CD14-positive monocyte (primary cell): ENCODE measurements around the gene NUDCD3. TPM values are rescaled to one million over a fixed set of nuclear protein-coding genes. Genes with fewer than 3 reads are reported as not detected.

Source experiments
- DNase-seq, 3 donors: peaks; one replicate each; pipeline ENCODE4 v3.0.0-alpha.2; 2011 to 2022
- H2AFZ ChIP-seq: 2 replicates; pipeline ENCODE4 v1.6.0; 2012; ENCODE audit warnings: mild to moderate bottlenecking, low read depth, low read length, inconsistent platforms; ENCODE audit not compliant: insufficient read depth, poor library complexity, severe bottlenecking
- H3K27ac ChIP-seq, 2 donors: 1 replicate in 1 of 2; 2 replicates in 1 of 2; pipeline ENCODE4 v1.5.1; 2012 to 2013; ENCODE audit warnings: low read length in 2 of 2, control low read depth in 1 of 2, inconsistent platforms in 1 of 2, low read depth in 1 of 2, mild to moderate bottlenecking in 1 of 2
- H3K27me3 ChIP-seq, 2 donors: one replicate each; pipeline versions ENCODE4 v1.6.0 to v1.6.1; 2011 to 2013; ENCODE audit warnings: low read length in 2 of 2; ENCODE audit not compliant: control insufficient read depth in 2 of 2, insufficient read depth in 2 of 2
- H3K36me3 ChIP-seq, 2 donors: replicated peaks in 1 of 2; 1 replicate in 1 of 2; 2 replicates in 1 of 2; pipeline versions ENCODE4 v1.5.1 to v1.6.1; 2012 to 2013; ENCODE audit warnings: low read length in 2 of 2, control low read depth in 1 of 2, inconsistent platforms in 1 of 2, mild to moderate bottlenecking in 1 of 2; ENCODE audit not compliant: insufficient read depth in 2 of 2, control insufficient read depth in 1 of 2
- H3K4me1 ChIP-seq, 2 donors: 1 replicate in 1 of 2; 2 replicates in 1 of 2; pipeline versions ENCODE4 v1.5.1 to v1.6.1; 2012 to 2013; ENCODE audit warnings: low read length in 2 of 2, control low read depth in 1 of 2, inconsistent platforms in 1 of 2, mild to moderate bottlenecking in 1 of 2, moderate library complexity in 1 of 2; ENCODE audit not compliant: insufficient read depth in 2 of 2, control insufficient read depth in 1 of 2
- H3K4me2 ChIP-seq: replicated peaks from 2 replicates; pipeline ENCODE3; 2012; ENCODE audit warnings: low read length, moderate library complexity, mild to moderate bottlenecking; ENCODE audit not compliant: poor library complexity, severe bottlenecking; ENCODE audit errors: extremely low read depth
- H3K4me3 ChIP-seq, 3 experiments: fragments of 200-600 bp in 1 of 3; sonication (generic) in 1 of 3; replicated peaks in 1 of 3; 1 replicate in 2 of 3; 2 replicates in 1 of 3; pipeline ENCODE4 v1.5.1; 2011 to 2013; ENCODE audit warnings: low read length in 3 of 3, mild to moderate bottlenecking in 3 of 3, control low read depth in 2 of 3, low read depth in 2 of 3, inconsistent platforms in 1 of 3, moderate library complexity in 1 of 3
- H3K79me2 ChIP-seq: 2 replicates; pipeline ENCODE4 v1.6.0; 2012; ENCODE audit warnings: mild to moderate bottlenecking, control low read depth, inconsistent platforms, low read length, moderate library complexity; ENCODE audit not compliant: insufficient read depth
- H3K9ac ChIP-seq: 2 replicates; pipeline ENCODE4 v1.6.0; 2017; ENCODE audit warnings: low read length, mild to moderate bottlenecking; ENCODE audit not compliant: insufficient read depth, poor library complexity, severe bottlenecking
- H3K9me3 ChIP-seq, 2 donors: replicated peaks in 1 of 2; 1 replicate in 1 of 2; 2 replicates in 1 of 2; pipeline versions ENCODE4 v1.5.1 to v1.6.1; 2012 to 2013; ENCODE audit warnings: low read length in 2 of 2, control low read depth in 1 of 2; ENCODE audit not compliant: control insufficient read depth in 1 of 2, insufficient read depth in 1 of 2
- H4K20me1 ChIP-seq: 2 replicates; pipeline ENCODE4 v1.6.0; 2012; ENCODE audit warnings: mild to moderate bottlenecking, low read length, control low read depth, moderate library complexity; ENCODE audit not compliant: insufficient read depth
- H3K27ac Mint-ChIP-seq, 7 donors: one replicate each; pipeline ENCODE4 v1.8.0; 2020; ENCODE audit warnings: mild to moderate bottlenecking in 7 of 7, mixed read lengths in 7 of 7, moderate library complexity in 6 of 7, inconsistent platforms in 2 of 7
- H3K27me3 Mint-ChIP-seq, 3 donors: one replicate each; pipeline ENCODE4 v1.8.0; 2021 to 2022; ENCODE audit warnings: low read depth in 3 of 3, mild to moderate bottlenecking in 3 of 3, mixed read lengths in 3 of 3, moderate library complexity in 3 of 3, inconsistent platforms in 1 of 3
- H3K36me3 Mint-ChIP-seq, 2 donors: one replicate each; pipeline ENCODE4 v1.8.0; 2020; ENCODE audit warnings: mixed read lengths in 2 of 2, inconsistent platforms in 1 of 2, mild to moderate bottlenecking in 1 of 2
- H3K4me1 Mint-ChIP-seq: one replicate; pipeline ENCODE4 v1.8.0; 2020; ENCODE audit warnings: mild to moderate bottlenecking, mixed read lengths
- H3K4me3 Mint-ChIP-seq, 2 donors: one replicate each; pipeline ENCODE4 v1.8.0; 2020; ENCODE audit warnings: mild to moderate bottlenecking in 2 of 2, mixed read lengths in 2 of 2, moderate library complexity in 1 of 2
- H3K9me3 Mint-ChIP-seq, 7 donors: one replicate each; pipeline ENCODE4 v1.8.0; 2020 to 2022; ENCODE audit warnings: mixed read lengths in 7 of 7, mild to moderate bottlenecking in 6 of 7, moderate library complexity in 6 of 7, inconsistent platforms in 2 of 7
- WGBS: methylation state at CpG from one replicate; pipeline ENCODE4 v1.1.5; 2013; ENCODE audit warnings: missing lambda C conversion rate; ENCODE audit not compliant: insufficient coverage; 5-methylcytosine and 5-hydroxymethylcytosine counted together
- intact Hi-C, 2 donors: fragments of 100-400 bp; cut with micrococcal nuclease; formaldehyde crosslinking; loops; one replicate each; pipeline versions ENCODE4 v1.15.0 to v1.15.1; 2023
- polyA plus RNA-seq, 3 donors: library from polyadenylated mRNA; depleted of rRNA in 1 of 3; unstranded in 2 of 3; stranded (reverse) in 1 of 3; fragments of 300-500 nt in 2 of 3; fragments of >200 nt in 1 of 3; fragmentation: Illumina TruSeq in 2 of 3; gene quantifications; 1 replicate in 2 of 3; 2 replicates in 1 of 3; pipeline ENCODE4 v1.2.3, GENCODE V29; 2012 to 2021
- TF ChIP-seq, protein P1 (sequence below): fragments of 200-600 bp; IDR thresholded peaks from one replicate; pipeline ENCODE4 v1.8.0; 2022; ENCODE audit warnings: antibody characterized with exemption, mild to moderate bottlenecking

Gene NUDCD3
- polyA plus RNA-seq, 3 donors, result 13.6 to 26.5 (median 21.6) TPM

- H2AFZ ChIP-seq, result no peak overlapping the region
- Mint-ChIP-seq H3K27me3 (peaks cover 5 to 9% (median 8%) of the 10 kb centered on the region in 3 donors), H3K9me3 (peaks cover 6 to 24% (median 15%) of the 10 kb centered on the region in 7 donors), H3K36me3 (no peaks in the 10 kb centered on the region), H3K27ac (no peak overlapping the region), H3K4me3 (no peak overlapping the region), H3K4me1 (no peaks in the 10 kb centered on the region)
- no peaks in the 10 kb centered on the region for H3K27me3 ChIP-seq
- H3K9ac ChIP-seq, result no peak overlapping the region
- DNase-seq, result no peak
- H3K4me1 ChIP-seq, result no peaks in the 10 kb centered on the region
- H3K4me2 ChIP-seq, result no peak overlapping the region
- H3K9me3 ChIP-seq, result peaks cover 0 to 10% of the 10 kb centered on the region in 2 donors
- H3K36me3 ChIP-seq, result no peaks in the 10 kb centered on the region
- no peaks in the 10 kb centered on the region for H3K79me2 ChIP-seq
- no peaks in the 10 kb centered on the region for H4K20me1 ChIP-seq
- intact Hi-C loops, result no loop called here
- H3K27ac ChIP-seq, result no peak overlapping the region
- TF ChIP-seq, protein P1, sequence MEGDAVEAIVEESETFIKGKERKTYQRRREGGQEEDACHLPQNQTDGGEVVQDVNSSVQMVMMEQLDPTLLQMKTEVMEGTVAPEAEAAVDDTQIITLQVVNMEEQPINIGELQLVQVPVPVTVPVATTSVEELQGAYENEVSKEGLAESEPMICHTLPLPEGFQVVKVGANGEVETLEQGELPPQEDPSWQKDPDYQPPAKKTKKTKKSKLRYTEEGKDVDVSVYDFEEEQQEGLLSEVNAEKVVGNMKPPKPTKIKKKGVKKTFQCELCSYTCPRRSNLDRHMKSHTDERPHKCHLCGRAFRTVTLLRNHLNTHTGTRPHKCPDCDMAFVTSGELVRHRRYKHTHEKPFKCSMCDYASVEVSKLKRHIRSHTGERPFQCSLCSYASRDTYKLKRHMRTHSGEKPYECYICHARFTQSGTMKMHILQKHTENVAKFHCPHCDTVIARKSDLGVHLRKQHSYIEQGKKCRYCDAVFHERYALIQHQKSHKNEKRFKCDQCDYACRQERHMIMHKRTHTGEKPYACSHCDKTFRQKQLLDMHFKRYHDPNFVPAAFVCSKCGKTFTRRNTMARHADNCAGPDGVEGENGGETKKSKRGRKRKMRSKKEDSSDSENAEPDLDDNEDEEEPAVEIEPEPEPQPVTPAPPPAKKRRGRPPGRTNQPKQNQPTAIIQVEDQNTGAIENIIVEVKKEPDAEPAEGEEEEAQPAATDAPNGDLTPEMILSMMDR, result no peak
- no CpG with 5 or more reads among the region's 3 CpGs for WGBS
- H3K4me3 ChIP-seq, result no peak overlapping the region
Observed at GRCh38 chr7:44505595-44505994, 15.1 kb upstream of the NUDCD3 start.

GRCh38 chr7:44498230-44498954 lies 7.9 kb upstream of the NUDCD3 start:
- Mint-ChIP-seq H3K27me3 (peaks cover 7 to 12% (median 8%) of the 10 kb centered on the region in 3 donors), H3K9me3 (peaks cover 0 to 2% (median 0%) of the 10 kb centered on the region in 7 donors), H3K36me3 (no peaks in the 10 kb centered on the region), H3K4me3 (no peak overlapping the region), H3K4me1 (no peaks in the 10 kb centered on the region), H3K27ac (no peak overlapping the region)
- TF ChIP-seq, protein P1, result no peak
- H3K4me2 ChIP-seq, result no peak overlapping the region
- H3K79me2 ChIP-seq, result no peaks in the 10 kb centered on the region
- intact Hi-C loops, result loop anchor here in 1 of 2 donors (10.0 kb wide), 1 partner anchor 1584 kb away; the partner anchor contains the start of gene C7orf25
- no peak overlapping the region for H3K4me3 ChIP-seq
- no peak overlapping the region for H3K27ac ChIP-seq
- H3K36me3 ChIP-seq, result no peaks in the 10 kb centered on the region
- no peaks in the 10 kb centered on the region for H4K20me1 ChIP-seq
- no peaks in the 10 kb centered on the region for H3K4me1 ChIP-seq
- H2AFZ ChIP-seq, result no peak overlapping the region
- no peak overlapping the region for H3K9ac ChIP-seq
- no peaks in the 10 kb centered on the region for H3K9me3 ChIP-seq
- WGBS, result 83% methylated on average over 3 of the region's 4 CpGs
- no peak for DNase-seq
- H3K27me3 ChIP-seq, result peaks cover 0 to 2% of the 10 kb centered on the region in 2 donors
